Measurements from ENCODE around the gene BCAS1.

Gene BCAS1

GRCh38 chr20:54078296-54078984, 8.0 kb upstream of the BCAS1 start:
- no peak for DNase-seq (ENCODE audit: low spot score)

- no peak for DNase-seq (ENCODE audit: low spot score)
Measured at GRCh38 chr20:54076259-54076658, 5.9 kb upstream of the BCAS1 start.

GRCh38 chr20:54075322-54075721, 4.9 kb upstream of the BCAS1 start:
- no peak for DNase-seq (ENCODE audit: low spot score)

- DNase-seq (ENCODE audit: low spot score), result no peak
Measured at GRCh38 chr20:54074511-54074910, 4.1 kb upstream of the BCAS1 start.

- DNase-seq (ENCODE audit: low spot score), result no peak
Measured at GRCh38 chr20:54073288-54073687, 2.9 kb upstream of the BCAS1 start.

GRCh38 chr20:54069501-54069971, 858 bp downstream of the BCAS1 start:
- no peak for DNase-seq (ENCODE audit: low spot score)

GRCh38 chr20:54068966-54069365, 1.4 kb downstream of the BCAS1 start:
- no peak for DNase-seq (ENCODE audit: low spot score)

GRCh38 chr20:54068495-54068894, 1.9 kb downstream of the BCAS1 start:
- DNase-seq (ENCODE audit: low spot score), result no peak

- DNase-seq (ENCODE audit: low spot score), result no peak
Measured at GRCh38 chr20:54067606-54068174, 2.7 kb downstream of the BCAS1 start.

GRCh38 chr20:54065601-54066038, 4.8 kb downstream of the BCAS1 start:
- DNase-seq (ENCODE audit: low spot score), result no peak

- no peak for DNase-seq (ENCODE audit: low spot score)
Measured at GRCh38 chr20:54064939-54065338, 5.5 kb downstream of the BCAS1 start.

- no peak for DNase-seq (ENCODE audit: low spot score)
Measured at GRCh38 chr20:54063992-54064676, 6.3 kb downstream of the BCAS1 start.

- DNase-seq (ENCODE audit: low spot score), result no peak
Measured at GRCh38 chr20:54063580-54063979, 6.8 kb downstream of the BCAS1 start.

GRCh38 chr20:54062812-54063280, 7.5 kb downstream of the BCAS1 start:
- DNase-seq (ENCODE audit: low spot score), result peak; percentile 89

- DNase-seq (ENCODE audit: low spot score), result peak; percentile 3
Measured at GRCh38 chr20:54061101-54061881, 9.1 kb downstream of the BCAS1 start.

GRCh38 chr20:54059691-54060364, 10.6 kb downstream of the BCAS1 start:
- no peak for DNase-seq (ENCODE audit: low spot score)

GRCh38 chr20:54058420-54059139, 11.8 kb downstream of the BCAS1 start:
- DNase-seq (ENCODE audit: low spot score), result no peak

- DNase-seq (ENCODE audit: low spot score), result no peak
Measured at GRCh38 chr20:54056762-54057639, 13.4 kb downstream of the BCAS1 start.

GRCh38 chr20:54054516-54054915, 15.9 kb downstream of the BCAS1 start:
- no peak for DNase-seq (ENCODE audit: low spot score)

GRCh38 chr20:54051068-54051467, 19.3 kb downstream of the BCAS1 start:
- no peak for DNase-seq (ENCODE audit: low spot score)
